IMR-90 (cell line): ENCODE measurements around the gene RPS24.

Source experiments
- CEBPB ChIP-seq: IDR thresholded peaks from 2 replicates; pipeline ENCODE4 v1.6.1; 2012; ENCODE audit warnings: low read depth, low read length, improper control_type of control experiment
- MAZ ChIP-seq: IDR thresholded peaks from 2 replicates; pipeline ENCODE4 v1.6.1; 2012; ENCODE audit warnings: low read depth, mild to moderate bottlenecking, low read length, improper control_type of control experiment, moderate library complexity, borderline replicate concordance
- POLR2A ChIP-seq: IDR thresholded peaks from 2 replicates; pipeline ENCODE4 v1.6.1; 2012; ENCODE audit warnings: mild to moderate bottlenecking, low read depth, low read length
- RAD21 ChIP-seq: IDR thresholded peaks from 2 replicates; pipeline ENCODE4 v1.6.1; 2012; ENCODE audit warnings: low read length, improper control_type of control experiment
- SMC3 ChIP-seq: fragments of 150-350 bp; IDR thresholded peaks from 2 replicates; pipeline ENCODE4 v1.6.1; 2016; ENCODE audit warnings: low read depth, mild to moderate bottlenecking, antibody characterized with exemption, low read length, moderate library complexity
- TF ChIP-seq, protein P1 (sequence below): conservative IDR thresholded peaks from 2 replicates; pipeline ENCODE4 v1.5.1; 2012; ENCODE audit warnings: mild to moderate bottlenecking, low read depth, low read length, improper control_type of control experiment
- TF ChIP-seq, protein P2 (sequence below): fragments of 150-350 bp; IDR thresholded peaks from 2 replicates; pipeline ENCODE4 v1.6.1; 2016; ENCODE audit warnings: low read depth, mild to moderate bottlenecking, low read length, moderate library complexity, borderline replicate concordance

DNA sequence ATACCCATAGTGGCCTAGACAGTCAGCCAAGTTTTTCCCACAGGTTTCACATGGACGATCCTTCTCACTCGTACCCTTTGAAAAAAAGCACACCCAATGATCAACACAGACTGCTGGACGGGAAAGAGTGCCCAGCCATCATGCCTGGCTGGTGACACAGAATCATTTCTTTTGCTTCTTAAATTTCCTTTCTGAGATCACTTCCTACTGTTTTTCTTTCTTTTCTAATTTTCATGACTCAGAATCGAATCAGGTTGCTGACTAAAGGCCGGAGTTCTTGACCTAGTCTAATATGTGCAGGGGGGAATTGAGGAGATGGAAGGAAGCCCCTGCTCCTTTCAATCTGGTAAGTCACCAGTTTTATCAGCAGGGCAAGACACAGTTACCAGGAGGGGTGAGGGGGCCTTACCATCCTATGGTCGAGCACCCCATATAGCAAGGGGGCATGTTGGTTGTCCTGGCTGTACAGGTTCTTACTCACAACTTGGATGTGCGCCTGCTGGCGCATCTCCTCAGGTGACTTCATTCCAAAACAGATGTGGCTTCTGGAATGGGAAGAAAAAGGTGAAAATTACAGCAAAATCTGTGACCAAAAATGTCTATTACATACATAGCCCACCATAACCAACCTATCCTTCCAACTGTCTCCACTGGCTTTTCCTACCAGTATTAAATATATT is 7.8 kb upstream of the RPS24 start:
- TF ChIP-seq, protein P1, sequence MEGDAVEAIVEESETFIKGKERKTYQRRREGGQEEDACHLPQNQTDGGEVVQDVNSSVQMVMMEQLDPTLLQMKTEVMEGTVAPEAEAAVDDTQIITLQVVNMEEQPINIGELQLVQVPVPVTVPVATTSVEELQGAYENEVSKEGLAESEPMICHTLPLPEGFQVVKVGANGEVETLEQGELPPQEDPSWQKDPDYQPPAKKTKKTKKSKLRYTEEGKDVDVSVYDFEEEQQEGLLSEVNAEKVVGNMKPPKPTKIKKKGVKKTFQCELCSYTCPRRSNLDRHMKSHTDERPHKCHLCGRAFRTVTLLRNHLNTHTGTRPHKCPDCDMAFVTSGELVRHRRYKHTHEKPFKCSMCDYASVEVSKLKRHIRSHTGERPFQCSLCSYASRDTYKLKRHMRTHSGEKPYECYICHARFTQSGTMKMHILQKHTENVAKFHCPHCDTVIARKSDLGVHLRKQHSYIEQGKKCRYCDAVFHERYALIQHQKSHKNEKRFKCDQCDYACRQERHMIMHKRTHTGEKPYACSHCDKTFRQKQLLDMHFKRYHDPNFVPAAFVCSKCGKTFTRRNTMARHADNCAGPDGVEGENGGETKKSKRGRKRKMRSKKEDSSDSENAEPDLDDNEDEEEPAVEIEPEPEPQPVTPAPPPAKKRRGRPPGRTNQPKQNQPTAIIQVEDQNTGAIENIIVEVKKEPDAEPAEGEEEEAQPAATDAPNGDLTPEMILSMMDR = no peak
- TF ChIP-seq RAD21 (no peak), SMC3 (no peak), CEBPB (no peak), POLR2A (no peak), MAZ (no peak)
- TF ChIP-seq, protein P2, sequence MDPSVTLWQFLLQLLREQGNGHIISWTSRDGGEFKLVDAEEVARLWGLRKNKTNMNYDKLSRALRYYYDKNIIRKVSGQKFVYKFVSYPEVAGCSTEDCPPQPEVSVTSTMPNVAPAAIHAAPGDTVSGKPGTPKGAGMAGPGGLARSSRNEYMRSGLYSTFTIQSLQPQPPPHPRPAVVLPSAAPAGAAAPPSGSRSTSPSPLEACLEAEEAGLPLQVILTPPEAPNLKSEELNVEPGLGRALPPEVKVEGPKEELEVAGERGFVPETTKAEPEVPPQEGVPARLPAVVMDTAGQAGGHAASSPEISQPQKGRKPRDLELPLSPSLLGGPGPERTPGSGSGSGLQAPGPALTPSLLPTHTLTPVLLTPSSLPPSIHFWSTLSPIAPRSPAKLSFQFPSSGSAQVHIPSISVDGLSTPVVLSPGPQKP = no peak
